ENCODE data around the gene ACTN1.

Gene ACTN1

GRCh38 chr14:68922201-68922621 is 56.9 kb downstream of the ACTN1 start:
- DNase-seq (ENCODE audit: insufficient read length, low spot score) (no peak), FAIRE-seq (no peak)

GRCh38 chr14:68921666-68922065 is 57.4 kb downstream of the ACTN1 start:
- FAIRE-seq = no peak
- DNase-seq (ENCODE audit: insufficient read length, low spot score) = no peak

GRCh38 chr14:68921049-68921448 is 58.1 kb downstream of the ACTN1 start:
- DNase-seq (ENCODE audit: insufficient read length, low spot score) = no peak
- no peak for FAIRE-seq

GRCh38 chr14:68919129-68919927 is 59.8 kb downstream of the ACTN1 start:
- no peak for DNase-seq (ENCODE audit: insufficient read length, low spot score)
- no peak for FAIRE-seq

- DNase-seq (ENCODE audit: insufficient read length, low spot score) = no peak
- no peak for FAIRE-seq
These were observed 60.5 kb downstream of the ACTN1 start for GRCh38 chr14:68918612-68919011.

DNA sequence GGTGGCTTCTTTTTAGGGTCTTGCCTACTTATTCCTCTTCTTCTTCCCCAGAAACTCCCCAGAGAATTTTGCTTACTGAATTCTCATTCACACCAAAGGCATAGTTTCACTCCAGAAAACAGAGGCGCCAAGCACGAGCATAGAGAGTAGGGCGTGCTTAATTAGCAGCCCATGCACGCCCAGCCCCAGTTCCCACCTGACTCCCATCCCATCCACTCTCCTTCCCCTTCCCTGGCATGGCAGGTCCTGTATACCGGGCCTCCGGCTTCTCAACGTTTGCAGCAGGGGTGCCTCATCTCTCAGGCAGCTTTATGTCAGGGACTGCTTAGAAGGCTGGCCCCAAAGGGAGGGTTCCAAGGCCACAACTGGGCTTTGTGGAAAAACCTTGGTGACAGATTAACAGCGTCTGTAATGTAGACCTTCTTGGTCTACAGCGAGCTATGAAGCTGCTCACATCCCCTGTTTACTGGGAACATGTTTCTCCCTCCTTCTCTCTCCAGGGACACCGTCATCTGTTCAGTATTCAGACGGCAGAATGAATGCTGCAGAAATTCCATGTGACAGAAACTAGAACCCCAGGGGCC is 62.7 kb downstream of the ACTN1 start:
- FAIRE-seq = no peak

GRCh38 chr14:68913516-68913915 is 65.6 kb downstream of the ACTN1 start:
- no peak for DNase-seq (ENCODE audit: insufficient read length, low spot score)
- no peak for FAIRE-seq

More for the DNA sequence above, 62.7 kb downstream of the ACTN1 start:
- no peak for DNase-seq (ENCODE audit: insufficient read length, low spot score)

GRCh38 chr14:68911594-68912227 is 67.4 kb downstream of the ACTN1 start:
- FAIRE-seq (peak; percentile 85), DNase-seq (ENCODE audit: insufficient read length, low spot score) (peak; percentile 83)

GRCh38 chr14:68910540-68910939 is 68.6 kb downstream of the ACTN1 start:
- FAIRE-seq = no peak

DNA sequence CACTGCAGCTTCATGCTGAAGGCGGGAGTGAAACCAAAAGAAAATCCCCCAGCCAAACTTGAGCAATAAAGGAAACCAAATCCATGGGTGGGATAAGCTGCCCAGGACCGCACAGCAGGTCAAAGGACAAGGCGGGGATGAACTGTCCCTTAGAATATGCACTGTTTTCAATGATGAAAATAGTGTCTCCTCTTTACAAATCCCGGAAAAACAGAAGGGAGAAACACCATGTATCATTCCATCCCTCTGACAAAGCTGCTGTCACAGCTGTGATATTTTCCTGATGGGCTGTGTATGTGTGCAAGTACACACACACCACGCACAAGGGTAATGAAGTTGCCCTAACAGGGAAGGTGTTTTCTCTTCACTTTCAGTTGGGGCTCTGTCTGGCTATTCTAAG is 70.3 kb downstream of the ACTN1 start:
- no peak for FAIRE-seq
- no peak for DNase-seq (ENCODE audit: insufficient read length, low spot score)

More at GRCh38 chr14:68910540-68910939, 68.6 kb downstream of the ACTN1 start:
- DNase-seq (ENCODE audit: insufficient read length, low spot score) = no peak

DNA sequence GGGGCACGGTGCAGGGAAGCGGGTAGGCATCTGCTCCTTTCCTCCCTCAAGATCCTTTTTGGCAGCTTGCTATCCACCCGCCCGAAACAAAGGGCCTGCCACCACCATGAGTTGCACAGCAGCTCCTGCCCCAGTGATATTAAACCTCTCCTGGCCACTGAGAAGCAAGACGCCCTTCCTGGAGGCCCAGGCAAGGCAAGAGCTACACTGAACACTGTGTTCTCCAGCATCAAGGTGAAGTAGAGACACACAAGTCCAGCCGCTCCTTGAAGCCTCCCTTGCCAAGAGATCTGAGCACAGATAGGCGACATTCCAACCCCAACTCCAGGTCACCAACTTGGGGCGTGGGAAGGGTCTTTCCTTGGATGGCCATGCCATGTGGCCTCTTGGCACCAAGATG is 70.9 kb downstream of the ACTN1 start:
- no peak for DNase-seq (ENCODE audit: insufficient read length, low spot score)
- FAIRE-seq = no peak

DNA sequence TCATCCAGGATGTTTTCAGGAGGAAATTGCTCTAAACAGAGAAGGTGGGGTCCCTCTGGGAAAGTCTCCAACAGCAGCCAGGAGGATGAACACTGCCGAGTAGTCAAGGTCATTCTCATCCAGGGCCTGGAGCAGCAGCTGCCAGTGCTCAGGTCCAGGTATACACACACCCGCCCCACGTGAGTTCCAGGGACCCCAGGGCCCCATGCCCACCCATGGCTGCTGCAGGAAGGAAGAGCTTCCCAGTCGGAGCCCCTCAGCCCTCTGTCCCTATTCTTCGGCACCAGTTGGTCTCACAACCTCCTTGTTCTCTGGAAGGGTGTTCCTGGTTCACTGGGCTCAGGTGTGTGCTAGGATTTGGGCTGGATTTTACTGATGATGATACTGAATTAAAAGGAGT is 72.7 kb downstream of the ACTN1 start:
- FAIRE-seq = no peak
- no peak for DNase-seq (ENCODE audit: insufficient read length, low spot score)

DNA sequence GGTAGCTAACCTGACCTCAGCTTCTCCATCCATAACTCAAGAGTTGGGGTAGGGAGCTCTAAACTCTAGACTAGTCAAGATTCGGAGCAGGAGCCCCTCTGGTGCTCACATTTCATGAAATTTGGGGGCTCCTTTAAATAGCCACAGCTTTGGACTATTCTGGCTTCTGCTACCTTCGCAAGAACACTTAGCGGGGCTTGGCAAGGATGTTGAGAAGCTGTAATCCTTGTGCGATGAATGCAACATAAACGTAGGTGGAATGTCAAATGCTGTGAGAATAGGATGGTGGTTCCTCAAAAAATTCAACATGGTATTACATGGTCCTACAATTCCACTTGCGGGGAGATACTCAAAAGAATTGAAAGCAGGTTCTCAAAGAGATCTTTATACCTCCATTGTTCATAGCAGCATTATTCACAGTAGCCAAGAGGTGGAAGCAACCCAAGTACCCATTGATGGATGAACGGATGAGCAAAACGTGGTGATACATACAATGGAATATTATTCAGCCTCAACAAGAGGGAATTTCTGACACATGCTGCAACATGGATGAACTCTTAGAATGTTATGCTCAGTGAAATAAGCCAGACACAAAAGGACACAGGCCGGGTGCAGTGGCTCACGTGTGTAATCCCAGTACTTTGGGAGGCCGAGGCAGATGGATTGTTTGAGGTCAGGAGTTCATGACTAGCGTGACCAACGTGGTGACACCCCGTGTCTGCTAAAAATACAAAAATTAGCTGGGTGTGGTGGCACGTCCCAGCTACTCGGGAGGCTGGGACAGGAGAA is 73.8 kb downstream of the ACTN1 start:
- DNase-seq (ENCODE audit: insufficient read length, low spot score) (no peak), FAIRE-seq (no peak)

DNA sequence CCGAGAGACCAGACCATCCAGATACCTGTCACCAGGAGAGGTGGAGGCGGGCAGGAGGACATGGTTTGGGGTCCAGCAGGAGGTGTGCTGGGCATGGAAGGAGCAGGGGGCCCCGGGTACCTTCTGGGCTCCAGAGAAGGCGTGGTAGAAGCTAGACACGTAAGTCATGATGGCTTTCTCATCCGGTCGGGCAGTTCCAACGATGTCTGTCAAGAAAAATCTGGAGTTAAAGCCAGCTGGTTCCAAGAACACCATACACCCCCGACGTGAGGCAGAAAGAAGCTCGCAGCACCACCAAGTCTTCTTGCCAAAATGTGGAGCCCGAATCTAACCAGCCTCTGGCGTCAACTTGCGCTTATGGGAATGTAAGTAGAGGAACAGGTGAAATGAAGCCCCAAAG is 76.7 kb downstream of the ACTN1 start:
- DNase-seq (ENCODE audit: insufficient read length, low spot score) = no peak
- FAIRE-seq = no peak

GRCh38 chr14:68899033-68899603 is 80.0 kb downstream of the ACTN1 start:
- DNase-seq (ENCODE audit: insufficient read length, low spot score) = no peak
- no peak for FAIRE-seq

- DNase-seq (ENCODE audit: insufficient read length, low spot score) = no peak
- no peak for FAIRE-seq
These were observed 80.7 kb downstream of the ACTN1 start for GRCh38 chr14:68898248-68899032.

- DNase-seq (ENCODE audit: insufficient read length, low spot score) (no peak), FAIRE-seq (no peak)
These were observed 81.4 kb downstream of the ACTN1 start for GRCh38 chr14:68897559-68898155.

- FAIRE-seq (no peak), DNase-seq (ENCODE audit: insufficient read length, low spot score) (no peak)
These were observed 83.0 kb downstream of the ACTN1 start for GRCh38 chr14:68896132-68896531.

Data from GM19239 (cell line).